Body of pancreas (tissue), 4 donors: ENCODE measurements around the gene NR2F2.

Experiments used
- POLR2A ChIP-seq, 3 donors: fragments of 450-650 bp; IDR thresholded peaks; one replicate each; pipeline ENCODE4 v1.6.1; 2016; ENCODE audit warnings: antibody characterized with exemption in 3 of 3, mild to moderate bottlenecking in 2 of 3
- TF ChIP-seq, protein P1 (sequence below), 7 experiments: fragments of 450-650 bp in 4 of 7; fragments of 200-600 bp in 3 of 7; sonication (generic) in 3 of 7; IDR thresholded peaks; one replicate each; pipeline ENCODE4 v1.5.1; 2016 to 2019; ENCODE audit warnings: antibody characterized with exemption in 7 of 7

DNA sequence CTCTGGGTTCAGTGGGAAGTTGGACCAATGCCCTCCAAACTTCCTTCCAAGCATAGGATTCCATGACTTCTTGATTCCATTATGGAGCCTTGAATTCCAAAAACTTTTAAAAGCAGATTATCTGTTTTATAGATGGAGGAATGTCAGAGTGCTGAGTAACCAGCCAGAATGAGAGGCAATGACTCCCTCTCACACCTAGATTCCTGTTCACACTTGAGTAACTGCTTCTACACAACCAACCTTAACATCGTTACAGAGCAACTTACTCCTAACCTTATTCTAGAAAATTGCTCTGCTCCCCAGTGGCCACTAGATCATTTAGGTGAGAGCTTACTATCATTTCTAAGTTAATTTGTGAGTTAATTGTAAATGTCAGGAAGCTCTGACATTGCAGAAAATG is 24.2 kb upstream of the NR2F2 start:
- TF ChIP-seq POLR2A (IDR thresholded peaks at IDR 0.05) = no peak
- TF ChIP-seq, protein P1, sequence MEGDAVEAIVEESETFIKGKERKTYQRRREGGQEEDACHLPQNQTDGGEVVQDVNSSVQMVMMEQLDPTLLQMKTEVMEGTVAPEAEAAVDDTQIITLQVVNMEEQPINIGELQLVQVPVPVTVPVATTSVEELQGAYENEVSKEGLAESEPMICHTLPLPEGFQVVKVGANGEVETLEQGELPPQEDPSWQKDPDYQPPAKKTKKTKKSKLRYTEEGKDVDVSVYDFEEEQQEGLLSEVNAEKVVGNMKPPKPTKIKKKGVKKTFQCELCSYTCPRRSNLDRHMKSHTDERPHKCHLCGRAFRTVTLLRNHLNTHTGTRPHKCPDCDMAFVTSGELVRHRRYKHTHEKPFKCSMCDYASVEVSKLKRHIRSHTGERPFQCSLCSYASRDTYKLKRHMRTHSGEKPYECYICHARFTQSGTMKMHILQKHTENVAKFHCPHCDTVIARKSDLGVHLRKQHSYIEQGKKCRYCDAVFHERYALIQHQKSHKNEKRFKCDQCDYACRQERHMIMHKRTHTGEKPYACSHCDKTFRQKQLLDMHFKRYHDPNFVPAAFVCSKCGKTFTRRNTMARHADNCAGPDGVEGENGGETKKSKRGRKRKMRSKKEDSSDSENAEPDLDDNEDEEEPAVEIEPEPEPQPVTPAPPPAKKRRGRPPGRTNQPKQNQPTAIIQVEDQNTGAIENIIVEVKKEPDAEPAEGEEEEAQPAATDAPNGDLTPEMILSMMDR (IDR thresholded peaks at IDR 0.05) = no peak
